NCI-H524 treated with DMSO at 0.1 percent for 48 hours (cell line): Measurements from ENCODE around the gene MYO5B.
"Not testable (repeated sequence)": the region's sequence is repeated elsewhere in the genome, so short reads cannot be mapped to it uniquely, and the experiment has no call there.

Source experiments
- DNase-seq: peaks from one replicate; lab custom pipeline; 2025; lab: John Stamatoyannopoulos, UW

Gene MYO5B

GRCh38 chr18:49854681-49855080 is 340.3 kb downstream of the MYO5B start:
- DNase-seq = no peak

- no peak for DNase-seq
Observed at GRCh38 chr18:49853436-49853835, 341.5 kb downstream of the MYO5B start.

GRCh38 chr18:49853011-49853410 is 341.9 kb downstream of the MYO5B start:
- DNase-seq = no peak

GRCh38 chr18:49851624-49852023 is 343.3 kb downstream of the MYO5B start:
- no peak for DNase-seq

GRCh38 chr18:49850636-49851035 is 344.3 kb downstream of the MYO5B start:
- no peak for DNase-seq

GRCh38 chr18:49849331-49850217 is 345.4 kb downstream of the MYO5B start:
- no peak for DNase-seq

GRCh38 chr18:49848115-49848514 is 346.8 kb downstream of the MYO5B start:
- DNase-seq = no peak

GRCh38 chr18:49847524-49847923 is 347.4 kb downstream of the MYO5B start:
- DNase-seq = no peak

GRCh38 chr18:49846718-49847470 is 348.1 kb downstream of the MYO5B start:
- DNase-seq = no peak

GRCh38 chr18:49846361-49846662 is 348.6 kb downstream of the MYO5B start:
- DNase-seq = no peak

GRCh38 chr18:49845629-49846360 is 349.2 kb downstream of the MYO5B start:
- DNase-seq = no peak

GRCh38 chr18:49844903-49845302 is 350.0 kb downstream of the MYO5B start:
- DNase-seq = no peak

GRCh38 chr18:49843778-49844625 is 350.9 kb downstream of the MYO5B start:
- DNase-seq = no peak

GRCh38 chr18:49843131-49843530 is 351.8 kb downstream of the MYO5B start:
- DNase-seq = no peak

- no peak for DNase-seq
Observed at GRCh38 chr18:49842656-49843055, 352.3 kb downstream of the MYO5B start.

GRCh38 chr18:49841236-49842217 is 353.4 kb downstream of the MYO5B start:
- no peak for DNase-seq

- no peak for DNase-seq
Observed at GRCh38 chr18:49839012-49839411, 355.9 kb downstream of the MYO5B start.

GRCh38 chr18:49838381-49838780 is 356.6 kb downstream of the MYO5B start:
- DNase-seq = no peak

GRCh38 chr18:49837889-49838288 is 357.1 kb downstream of the MYO5B start:
- DNase-seq = no peak

- not testable (repeated sequence) for DNase-seq
Observed at GRCh38 chr18:49837316-49837835, 357.6 kb downstream of the MYO5B start.
